Uterus (tissue), 2 donors: Measurements from ENCODE around the gene CDX2.

Source experiments
- CTCF ChIP-seq, 4 experiments: fragments of 200-600 bp in 2 of 4; fragments of 450-650 bp in 2 of 4; sonication (generic) in 2 of 4; IDR thresholded peaks; one replicate each; pipeline ENCODE4 v1.5.1; 2016 to 2019; ENCODE audit warnings: antibody characterized with exemption in 4 of 4, mild to moderate bottlenecking in 2 of 4, moderate library complexity in 1 of 4
- POLR2A ChIP-seq, 2 donors: fragments of 450-650 bp; IDR thresholded peaks; one replicate each; pipeline ENCODE4 v1.6.1; 2016; ENCODE audit warnings: antibody characterized with exemption in 2 of 2, mild to moderate bottlenecking in 1 of 2, moderate library complexity in 1 of 2

GRCh38 chr13:27956576-27957300 lies 12.4 kb downstream of the CDX2 start:
- TF ChIP-seq CTCF (IDR thresholded peaks at IDR 0.05) (no peak), POLR2A (IDR thresholded peaks at IDR 0.05) (no peak)
